K562 (cell line): ENCODE measurements around the gene EOMES. TPM values are rescaled to one million over a fixed set of nuclear protein-coding genes. Genes with fewer than 3 reads are reported as not detected.

Source experiments
- AFF4 ChIP-seq: sonication (generic); formaldehyde crosslinking; IDR thresholded peaks from 2 replicates; pipeline ENCODE4 v1.8.0; 2023; ENCODE audit warnings: mild to moderate bottlenecking, missing genetic modification reagents
- CBFA2T3 ChIP-seq: fragments of 450-650 bp; IDR thresholded peaks from 2 replicates; pipeline ENCODE4 v1.6.1; 2017
- CBX1 ChIP-seq: sonication (generic); IDR thresholded peaks from 2 replicates; pipeline ENCODE4 v1.6.1; 2016; ENCODE audit warnings: antibody characterized with exemption, low read depth, mild to moderate bottlenecking
- CTCF ChIP-seq, 3 experiments: IDR thresholded peaks in 2 of 3; conservative IDR thresholded peaks in 1 of 3; 2 replicates each; pipeline ENCODE4 v1.5.1; 2011 to 2012; ENCODE audit warnings: low read length in 3 of 3, mild to moderate bottlenecking in 3 of 3, control low read depth in 2 of 3, improper control_type of control experiment in 1 of 3, inconsistent platforms in 1 of 3, low read depth in 1 of 3, mixed read lengths in 1 of 3, moderate library complexity in 1 of 3; ENCODE audit not compliant: insufficient read depth in 2 of 3
- MAZ ChIP-seq, 2 experiments: fragments of 450-650 bp in 1 of 2; sonication (generic) in 1 of 2; formaldehyde crosslinking; IDR thresholded peaks in 1 of 2; conservative IDR thresholded peaks in 1 of 2; 2 replicates each; pipeline versions ENCODE4 v1.4.0 to v1.5.0; 2020; ENCODE audit warnings: mild to moderate bottlenecking in 1 of 2, missing genetic modification reagents in 1 of 2
- MIER1 ChIP-seq: fragments of 450-650 bp; IDR thresholded peaks from 2 replicates; pipeline ENCODE4 v1.6.1; 2016; ENCODE audit warnings: antibody characterized with exemption, mild to moderate bottlenecking, low read depth
- MLX ChIP-seq, 2 experiments: fragments of 450-650 bp in 1 of 2; sonication (generic) in 1 of 2; formaldehyde crosslinking; conservative IDR thresholded peaks; 2 replicates each; pipeline versions ENCODE4 v1.4.0 to v1.8.1; 2020 to 2022; ENCODE audit warnings: mild to moderate bottlenecking in 1 of 2, missing genetic modification reagents in 1 of 2
- NRF1 ChIP-seq, 2 experiments: fragments of 450-650 bp; IDR thresholded peaks in 1 of 2; conservative IDR thresholded peaks in 1 of 2; 2 replicates each; pipeline ENCODE4 v1.6.1; 2014; ENCODE audit warnings: mild to moderate bottlenecking in 2 of 2
- RB1 ChIP-seq: fragments of 450-650 bp; IDR thresholded peaks from 2 replicates; pipeline ENCODE4 v1.6.1; 2017; ENCODE audit warnings: low read depth, mild to moderate bottlenecking
- RBM17 ChIP-seq: fragments of 200-400 bp; formaldehyde crosslinking; IDR thresholded peaks from 2 replicates; pipeline ENCODE4 v1.6.1; 2017; ENCODE audit warnings: low read depth, mild to moderate bottlenecking, low read length, borderline replicate concordance
- TBP ChIP-seq: optimal IDR thresholded peaks from 2 replicates; pipeline ENCODE3; 2011; ENCODE audit warnings: low read depth, low read length, improper control_type of control experiment
- ZFP36 ChIP-seq: fragments of 150-350 bp; IDR thresholded peaks from 2 replicates; pipeline ENCODE4 v1.6.1; 2018; ENCODE audit warnings: low read length, low read depth; ENCODE audit not compliant: partially characterized antibody
- ZNF12 ChIP-seq: sonication (generic); formaldehyde crosslinking; IDR thresholded peaks from 2 replicates; pipeline ENCODE4 v1.4.0; 2020; ENCODE audit warnings: mild to moderate bottlenecking, missing genetic modification reagents
- ZNF444 ChIP-seq: fragments of 250-450 bp; sonication (Bioruptor Pico); IDR thresholded peaks from 2 replicates; pipeline ENCODE4 v1.4.0; 2020; ENCODE audit warnings: mild to moderate bottlenecking, moderate library complexity
- ZNF511 ChIP-seq: sonication (generic); formaldehyde crosslinking; IDR thresholded peaks from 2 replicates; pipeline ENCODE4 v1.8.0; 2022; ENCODE audit warnings: mild to moderate bottlenecking, missing genetic modification reagents
- ZNF766 ChIP-seq: fragments of 200-800 bp; sonication (Bioruptor generic); conservative IDR thresholded peaks from 2 replicates; pipeline ENCODE4 v1.6.1; 2016; ENCODE audit warnings: missing genetic modification characterization, missing compliant biosample characterization
- polyA plus RNA-seq, 8 experiments: library from polyadenylated mRNA; depleted of rRNA in 4 of 8; stranded (reverse) in 5 of 8; unstranded in 3 of 8; fragments of >200 nt; fragmentation: Nextera tagmentation in 2 of 8; fragmentation: Illumina TruSeq in 1 of 8; extraction: Ambion mirVana in 2 of 8; extraction: Trizol in 1 of 8; gene quantifications; 2 replicates each; pipeline versions ENCODE4 v1.2.1 to v1.2.3, GENCODE V29; 2011 to 2014; ENCODE audit warnings: inconsistent platforms in 1 of 8, missing spikeins in 1 of 8
- total RNA-seq, 7 experiments: library from RNA; depleted of rRNA in 6 of 7; stranded (reverse); fragments of >200 nt in 6 of 7; fragmentation: Illumina TruSeq in 2 of 7; extraction: Trizol in 2 of 7; gene quantifications; 2 replicates each; pipeline versions ENCODE4 v1.2.1 to v1.2.3, GENCODE V29; 2011 to 2021; ENCODE audit warnings: low replicate concordance in 1 of 7

Gene EOMES
- total and polyA plus RNA-seq, 9 of the 15 experiments (the other 6 are each of a cell fraction or from before 2014, with no cell fraction given) = 0.07 TPM; not detected in 8

GRCh38 chr3:27712136-27713077 is 9.7 kb downstream of the EOMES start (continued):
- TF ChIP-seq NRF1 (conservative IDR thresholded peaks at IDR 0.05 in 1 of 2, IDR thresholded peaks at IDR 0.05 in 1 of 2) = no peak
- no peak for TF ChIP-seq MIER1
- TF ChIP-seq ZNF12 (CRISPR knock-in tag) = no peak
- TF ChIP-seq MAZ (CRISPR knock-in tag; conservative IDR thresholded peaks at IDR 0.05 in 1 of 2, IDR thresholded peaks at IDR 0.05 in 1 of 2) = no peak
- TF ChIP-seq ZNF444 (CRISPR knock-in tag) = no peak
- TF ChIP-seq RB1 = 0 out of 2 replicates have a peak, but pooled peaks have one; percentile 16
- TF ChIP-seq ZFP36 = no peak
- TF ChIP-seq CTCF (IDR thresholded peaks at IDR 0.05 in 2 of 3, conservative IDR thresholded peaks at IDR 0.05 in 1 of 3; ENCODE audit: insufficient read depth in 2 of 3, low read depth in 1 of 3, low read length in 3 of 3) = peak; percentile 48 to 64 (median 60)
- no peak for TF ChIP-seq ZNF511
- no peak for TF ChIP-seq CBX1
- no peak for TF ChIP-seq AFF4 (CRISPR knock-in tag)
- no peak for TF ChIP-seq MLX (CRISPR knock-in tag; conservative IDR thresholded peaks at IDR 0.05)
- TF ChIP-seq RBM17 = no peak
- no peak for TF ChIP-seq TBP
- TF ChIP-seq CBFA2T3 = no peak
- no peak for TF ChIP-seq ZNF766 (CRISPR knock-in tag)
